HCT116 (cell line): ENCODE results near the gene SLC43A3. TPM values are rescaled to one million over a fixed set of nuclear protein-coding genes. Genes with fewer than 3 reads are reported as not detected.

Experiments
- ATAC-seq: fragments of 200-7000 bp; cut with Tn5 transposase; 2 replicates; pipeline ENCODE4 v1.9.1; 2020; ENCODE audit warnings: mild to moderate bottlenecking, moderate library complexity
- BruUV-seq: library from RNA; stranded (reverse); fragments of 400-500 nt; replicated peaks from 2 replicates; lab custom pipeline; 2021; lab: Mats Ljungman, UMichigan
- CTCF ChIA-PET: fragments of 300-600 bp; sonication (Branson Sonifier 250); formaldehyde crosslinking; loops from one replicate; lab custom pipeline; 2021; ENCODE audit warnings: antibody characterized with exemption; lab: Charles Lee
- POLR2A ChIA-PET: fragments of 300-600, 350-600 bp; sonication (Branson Sonifier 250); formaldehyde crosslinking; loops from one replicate; lab custom pipeline; 2021; ENCODE audit warnings: antibody characterized with exemption; lab: Charles Lee
- RAD21 ChIA-PET, 2 experiments: fragments of 300-600 bp; sonication (Branson Sonifier 250); formaldehyde crosslinking; loops; one replicate each; lab custom pipeline; 2023; ENCODE audit warnings: low total read pairs in 2 of 2; ENCODE audit not compliant: uncharacterized antibody in 2 of 2, unreplicated experiment in 2 of 2, low non-redundant PET in 1 of 2; lab: Charles Lee
- DNase-seq: peaks from one replicate; pipeline ENCODE4 v3.0.0-alpha.2; 2010; ENCODE audit warnings: low read depth, low spot score
- H2AFZ ChIP-seq: fragments of 200-600 bp; shearing (Covaris generic), sonication (generic); 2 replicates; pipeline ENCODE4 v1.6.1; 2017; ENCODE audit warnings: low read depth, mixed run types, mixed read lengths, antibody characterized with exemption, low read length; ENCODE audit not compliant: poor library complexity, severe bottlenecking
- H3K27ac ChIP-seq: 2 replicates; pipeline ENCODE4 v1.5.1; 2012; ENCODE audit warnings: low read depth, low read length
- H3K27me3 ChIP-seq: fragments of 200-600 bp; sonication (generic); 2 replicates; pipeline ENCODE4 v1.6.1; 2016; ENCODE audit warnings: mixed run types, low read length, mixed read lengths; ENCODE audit not compliant: insufficient read depth
- H3K36me3 ChIP-seq, 2 experiments: fragments of 200-500 bp in 1 of 2; fragments of 200-600 bp in 1 of 2; sonication (Bioruptor generic) in 1 of 2; sonication (generic) in 1 of 2; 2 replicates each; pipeline versions ENCODE4 v1.5.1 to v1.6.1; 2014 to 2016; ENCODE audit warnings: low read length in 2 of 2, inconsistent platforms in 1 of 2, mixed read lengths in 1 of 2, mixed run types in 1 of 2; ENCODE audit not compliant: insufficient read depth in 2 of 2, control insufficient read depth in 1 of 2
- H3K4me1 ChIP-seq, 2 experiments: fragments of 200-600 bp in 1 of 2; sonication (generic) in 1 of 2; 2 replicates each; pipeline versions ENCODE4 v1.5.1 to v1.6.1; 2012 to 2017; ENCODE audit warnings: low read length in 2 of 2, inconsistent platforms in 1 of 2, mild to moderate bottlenecking in 1 of 2, mixed read lengths in 1 of 2, mixed run types in 1 of 2, moderate library complexity in 1 of 2; ENCODE audit not compliant: insufficient read depth in 2 of 2, control insufficient read depth in 1 of 2
- H3K4me2 ChIP-seq: fragments of 200-600 bp; sonication (generic); 2 replicates; pipeline ENCODE4 v1.6.1; 2017; ENCODE audit warnings: mixed run types, low read length, mixed read lengths
- H3K4me3 ChIP-seq, 2 experiments: fragments of 200-600 bp in 1 of 2; sonication (generic) in 1 of 2; replicated peaks in 1 of 2; 2 replicates each; pipeline ENCODE4 v1.5.1; 2011 to 2016; ENCODE audit warnings: low read length in 2 of 2, control low read depth in 1 of 2, low read depth in 1 of 2, mild to moderate bottlenecking in 1 of 2, mixed read lengths in 1 of 2, mixed run types in 1 of 2
- H3K79me2 ChIP-seq: fragments of 200-600 bp; sonication (generic); 2 replicates; pipeline ENCODE4 v1.6.1; 2017; ENCODE audit warnings: mild to moderate bottlenecking, mixed run types, low read length, moderate library complexity, mixed read lengths; ENCODE audit not compliant: insufficient read depth
- H3K9ac ChIP-seq: fragments of 200-600 bp; sonication (generic); 2 replicates; pipeline ENCODE4 v1.6.1; 2016; ENCODE audit warnings: low read length, mixed read lengths
- H3K9me2 ChIP-seq: fragments of 200-600 bp; sonication (generic), shearing (Covaris generic); 2 replicates; pipeline ENCODE4 v1.6.1; 2017; ENCODE audit warnings: mixed run types, mild to moderate bottlenecking, moderate library complexity; ENCODE audit not compliant: insufficient read depth
- H3K9me3 ChIP-seq, 2 experiments: fragments of 200-500 bp in 1 of 2; fragments of 200-600 bp in 1 of 2; sonication (Bioruptor generic) in 1 of 2; sonication (generic) in 1 of 2; 2 replicates each; pipeline ENCODE4 v1.6.1; 2014 to 2017; ENCODE audit warnings: low read length in 2 of 2, mixed read lengths in 2 of 2, inconsistent platforms in 1 of 2, low read depth in 1 of 2, mild to moderate bottlenecking in 1 of 2, mixed run types in 1 of 2, moderate library complexity in 1 of 2; ENCODE audit not compliant: control insufficient read depth in 1 of 2, insufficient read depth in 1 of 2
- H4K20me1 ChIP-seq: fragments of 200-600 bp; sonication (generic), shearing (Covaris generic); 2 replicates; pipeline ENCODE4 v1.6.1; 2017; ENCODE audit warnings: mixed run types, mild to moderate bottlenecking, moderate library complexity; ENCODE audit not compliant: insufficient read depth
- CEBPB ChIP-seq: IDR thresholded peaks from 2 replicates; pipeline ENCODE4 v1.6.1; 2012; ENCODE audit warnings: low read depth
- CTCF ChIP-seq, 3 experiments: fragments of 200-600 bp in 1 of 3; sonication (generic) in 1 of 3; IDR thresholded peaks in 2 of 3; conservative IDR thresholded peaks in 1 of 3; 2 replicates each; pipeline ENCODE4 v1.5.1; 2012 to 2017; ENCODE audit warnings: low read depth in 2 of 3, low read length in 2 of 3, antibody characterized with exemption in 1 of 3, borderline replicate concordance in 1 of 3, control low read depth in 1 of 3, mild to moderate bottlenecking in 1 of 3, mixed read lengths in 1 of 3, mixed run types in 1 of 3, moderate library complexity in 1 of 3; ENCODE audit not compliant: insufficient read depth in 1 of 3
- EGR1 ChIP-seq: IDR thresholded peaks from 2 replicates; pipeline ENCODE4 v1.6.1; 2012; ENCODE audit warnings: low read depth
- ELF1 ChIP-seq: IDR thresholded peaks from 2 replicates; pipeline ENCODE4 v1.6.1; 2012; ENCODE audit warnings: low read depth, borderline replicate concordance
- EZH2 ChIP-seq: fragments of 200-600 bp; sonication (generic); IDR thresholded peaks from 2 replicates; pipeline ENCODE4 v1.6.1; 2017; ENCODE audit warnings: antibody characterized with exemption, mixed run types
- EZH2phosphoT487 ChIP-seq: fragments of 200-600 bp; IDR thresholded peaks from 2 replicates; pipeline ENCODE4 v1.6.1; 2018; ENCODE audit warnings: antibody characterized with exemption, borderline replicate concordance
- FOSL1 ChIP-seq: IDR thresholded peaks from 2 replicates; pipeline ENCODE4 v1.6.1; 2012; ENCODE audit warnings: low read depth
- JUND ChIP-seq: IDR thresholded peaks from 2 replicates; pipeline ENCODE4 v1.6.1; 2012
- MAX ChIP-seq: IDR thresholded peaks from 2 replicates; pipeline ENCODE4 v1.6.1; 2012
- POLR2A ChIP-seq: IDR thresholded peaks from 2 replicates; pipeline ENCODE4 v1.7.0; 2011; ENCODE audit warnings: borderline replicate concordance; ENCODE audit not compliant: insufficient read depth, insufficient read length; ENCODE audit errors: extremely low read depth
- POLR2AphosphoS5 ChIP-seq: IDR thresholded peaks from 2 replicates; pipeline ENCODE4 v1.6.1; 2011; ENCODE audit warnings: mild to moderate bottlenecking, low read depth, low read length, moderate library complexity
- RAD21 ChIP-seq: IDR thresholded peaks from 2 replicates; pipeline ENCODE4 v1.6.1; 2012; ENCODE audit warnings: low read depth, mild to moderate bottlenecking
- REST ChIP-seq: IDR thresholded peaks from 2 replicates; pipeline ENCODE4 v1.6.1; 2012; ENCODE audit warnings: low read depth
- SP1 ChIP-seq: IDR thresholded peaks from 2 replicates; pipeline ENCODE4 v1.6.1; 2012; ENCODE audit warnings: low read depth
- SRF ChIP-seq: IDR thresholded peaks from 2 replicates; pipeline ENCODE4 v1.6.1; 2012; ENCODE audit warnings: low read depth
- TCF7L2 ChIP-seq: IDR thresholded peaks from 2 replicates; pipeline ENCODE4 v1.7.0; 2011; ENCODE audit warnings: borderline replicate concordance, inconsistent platforms; ENCODE audit not compliant: insufficient read depth, insufficient read length; ENCODE audit errors: extremely low read depth
- YY1 ChIP-seq: IDR thresholded peaks from 2 replicates; pipeline ENCODE4 v1.6.1; 2011; ENCODE audit warnings: low read length, low read depth, moderate library complexity, mild to moderate bottlenecking; ENCODE audit not compliant: insufficient replicate concordance; ENCODE audit errors: extremely low read depth
- ZBTB33 ChIP-seq: IDR thresholded peaks from 2 replicates; pipeline ENCODE4 v1.6.1; 2011; ENCODE audit warnings: mild to moderate bottlenecking, low read length, moderate library complexity; ENCODE audit not compliant: insufficient replicate concordance; ENCODE audit errors: extremely low read depth
- intact Hi-C: fragments of 100-400 bp; cut with micrococcal nuclease; formaldehyde crosslinking; loops from 2 replicates; pipeline ENCODE4 v1.10.0; 2022
- total RNA-seq: library from RNA; stranded (reverse); gene quantifications from one replicate; pipeline ENCODE4 v1.2.1, GENCODE V29; 2021; ENCODE audit not compliant: unreplicated experiment

Gene SLC43A3
- total RNA-seq, 1 experiment from 2014 or later = 36.9 TPM

- no peaks in the 10 kb centered on the region for H3K9me3 ChIP-seq
- no peaks in the 10 kb centered on the region for H4K20me1 ChIP-seq
- RAD21 ChIA-PET = no interaction called here
- no peak overlapping the region for H3K4me3 ChIP-seq
- DNase-seq (no peak), ATAC-seq (no peak)
- BruUV-seq = no TSS peak
- H3K9ac ChIP-seq = no peak overlapping the region
- no peaks in the 10 kb centered on the region for H3K79me2 ChIP-seq
- intact Hi-C loops = no loop called here
- H3K4me2 ChIP-seq = no peak overlapping the region
- H2AFZ ChIP-seq = no peak overlapping the region
- H3K27ac ChIP-seq = no peak overlapping the region
- POLR2A ChIA-PET = no interaction called here
- CTCF ChIA-PET = no interaction called here
- peaks cover 6 to 12% of the 10 kb centered on the region in 2 experiments for H3K4me1 ChIP-seq
- H3K36me3 ChIP-seq = no peaks in the 10 kb centered on the region
- TF ChIP-seq ELF1 = no peak
- no peak for TF ChIP-seq SRF
- TF ChIP-seq EZH2 = no peak
- TF ChIP-seq FOSL1 = no peak
- no peak for TF ChIP-seq CEBPB
- no peak for TF ChIP-seq EGR1
- no peak for TF ChIP-seq JUND
- no peak for TF ChIP-seq ZBTB33
- no peak for TF ChIP-seq TCF7L2
- no peak for TF ChIP-seq SP1
- no peak for TF ChIP-seq POLR2AphosphoS5
- no peak for TF ChIP-seq POLR2A
- no peak for TF ChIP-seq CTCF (IDR thresholded peaks at IDR 0.05 in 2 of 3, conservative IDR thresholded peaks at IDR 0.05 in 1 of 3; ENCODE audit: borderline replicate concordance in 1 of 3, insufficient read depth in 1 of 3, low read depth in 2 of 3, low read length in 2 of 3)
- no peak for TF ChIP-seq MAX
- TF ChIP-seq REST = no peak
- TF ChIP-seq RAD21 = no peak
- no peak for TF ChIP-seq EZH2phosphoT487
- TF ChIP-seq YY1 = no peak
- H3K9me2 ChIP-seq = no peaks in the 10 kb centered on the region
- H3K27me3 ChIP-seq = peaks cover 9% of the 10 kb centered on the region; the same call in 1 of the 2 replicates
Measured at GRCh38 chr11:57397394-57397990, 29.4 kb downstream of the SLC43A3 start.
